Measurements from ENCODE around the gene RGS3. TPM values are rescaled to one million over a fixed set of nuclear protein-coding genes. Genes with fewer than 3 reads are reported as not detected.

Gene RGS3
- total and polyA plus RNA-seq, 2 of the 13 experiments (the other 11 are each of a cell fraction or from before 2014, with no cell fraction given), result 17.1 to 28.8 TPM

GRCh38 chr9:113454914-113455761, 8.4 kb upstream of the RGS3 start (continued):
- TF ChIP-seq, protein P1, sequence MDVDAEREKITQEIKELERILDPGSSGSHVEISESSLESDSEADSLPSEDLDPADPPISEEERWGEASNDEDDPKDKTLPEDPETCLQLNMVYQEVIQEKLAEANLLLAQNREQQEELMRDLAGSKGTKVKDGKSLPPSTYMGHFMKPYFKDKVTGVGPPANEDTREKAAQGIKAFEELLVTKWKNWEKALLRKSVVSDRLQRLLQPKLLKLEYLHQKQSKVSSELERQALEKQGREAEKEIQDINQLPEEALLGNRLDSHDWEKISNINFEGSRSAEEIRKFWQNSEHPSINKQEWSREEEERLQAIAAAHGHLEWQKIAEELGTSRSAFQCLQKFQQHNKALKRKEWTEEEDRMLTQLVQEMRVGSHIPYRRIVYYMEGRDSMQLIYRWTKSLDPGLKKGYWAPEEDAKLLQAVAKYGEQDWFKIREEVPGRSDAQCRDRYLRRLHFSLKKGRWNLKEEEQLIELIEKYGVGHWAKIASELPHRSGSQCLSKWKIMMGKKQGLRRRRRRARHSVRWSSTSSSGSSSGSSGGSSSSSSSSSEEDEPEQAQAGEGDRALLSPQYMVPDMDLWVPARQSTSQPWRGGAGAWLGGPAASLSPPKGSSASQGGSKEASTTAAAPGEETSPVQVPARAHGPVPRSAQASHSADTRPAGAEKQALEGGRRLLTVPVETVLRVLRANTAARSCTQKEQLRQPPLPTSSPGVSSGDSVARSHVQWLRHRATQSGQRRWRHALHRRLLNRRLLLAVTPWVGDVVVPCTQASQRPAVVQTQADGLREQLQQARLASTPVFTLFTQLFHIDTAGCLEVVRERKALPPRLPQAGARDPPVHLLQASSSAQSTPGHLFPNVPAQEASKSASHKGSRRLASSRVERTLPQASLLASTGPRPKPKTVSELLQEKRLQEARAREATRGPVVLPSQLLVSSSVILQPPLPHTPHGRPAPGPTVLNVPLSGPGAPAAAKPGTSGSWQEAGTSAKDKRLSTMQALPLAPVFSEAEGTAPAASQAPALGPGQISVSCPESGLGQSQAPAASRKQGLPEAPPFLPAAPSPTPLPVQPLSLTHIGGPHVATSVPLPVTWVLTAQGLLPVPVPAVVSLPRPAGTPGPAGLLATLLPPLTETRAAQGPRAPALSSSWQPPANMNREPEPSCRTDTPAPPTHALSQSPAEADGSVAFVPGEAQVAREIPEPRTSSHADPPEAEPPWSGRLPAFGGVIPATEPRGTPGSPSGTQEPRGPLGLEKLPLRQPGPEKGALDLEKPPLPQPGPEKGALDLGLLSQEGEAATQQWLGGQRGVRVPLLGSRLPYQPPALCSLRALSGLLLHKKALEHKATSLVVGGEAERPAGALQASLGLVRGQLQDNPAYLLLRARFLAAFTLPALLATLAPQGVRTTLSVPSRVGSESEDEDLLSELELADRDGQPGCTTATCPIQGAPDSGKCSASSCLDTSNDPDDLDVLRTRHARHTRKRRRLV (CRISPR knock-in tag; IDR thresholded peaks at IDR 0.05), result no peak
- TF ChIP-seq MIXL1 (CRISPR knock-in tag; IDR thresholded peaks at IDR 0.05), result 0 out of 2 replicates have a peak, but pooled peaks have one; percentile 34
- TF ChIP-seq, protein P2, sequence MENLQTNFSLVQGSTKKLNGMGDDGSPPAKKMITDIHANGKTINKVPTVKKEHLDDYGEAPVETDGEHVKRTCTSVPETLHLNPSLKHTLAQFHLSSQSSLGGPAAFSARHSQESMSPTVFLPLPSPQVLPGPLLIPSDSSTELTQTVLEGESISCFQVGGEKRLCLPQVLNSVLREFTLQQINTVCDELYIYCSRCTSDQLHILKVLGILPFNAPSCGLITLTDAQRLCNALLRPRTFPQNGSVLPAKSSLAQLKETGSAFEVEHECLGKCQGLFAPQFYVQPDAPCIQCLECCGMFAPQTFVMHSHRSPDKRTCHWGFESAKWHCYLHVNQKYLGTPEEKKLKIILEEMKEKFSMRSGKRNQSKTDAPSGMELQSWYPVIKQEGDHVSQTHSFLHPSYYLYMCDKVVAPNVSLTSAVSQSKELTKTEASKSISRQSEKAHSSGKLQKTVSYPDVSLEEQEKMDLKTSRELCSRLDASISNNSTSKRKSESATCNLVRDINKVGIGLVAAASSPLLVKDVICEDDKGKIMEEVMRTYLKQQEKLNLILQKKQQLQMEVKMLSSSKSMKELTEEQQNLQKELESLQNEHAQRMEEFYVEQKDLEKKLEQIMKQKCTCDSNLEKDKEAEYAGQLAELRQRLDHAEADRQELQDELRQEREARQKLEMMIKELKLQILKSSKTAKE (CRISPR knock-in tag; IDR thresholded peaks at IDR 0.05; ENCODE audit: borderline replicate concordance), result no peak
- TF ChIP-seq ZNF17 (CRISPR knock-in tag; IDR thresholded peaks at IDR 0.05), result no peak
- TF ChIP-seq DNMT3B (CRISPR knock-in tag; conservative IDR thresholded peaks at IDR 0.05), result no peak
- no peak for TF ChIP-seq NFYC (CRISPR knock-in tag; IDR thresholded peaks at IDR 0.05)
- no peak for TF ChIP-seq ZFP82 (CRISPR knock-in tag; IDR thresholded peaks at IDR 0.05; ENCODE audit: borderline replicate concordance)
- TF ChIP-seq CEBPG (CRISPR knock-in tag; IDR thresholded peaks at IDR 0.05), result no peak
- 0 out of 2 replicates have a peak, but pooled peaks have one; percentile 9 for TF ChIP-seq ZNF644 (CRISPR knock-in tag; IDR thresholded peaks at IDR 0.05; ENCODE audit: low read depth)
- no peak for TF ChIP-seq ZNF496 (CRISPR knock-in tag; IDR thresholded peaks at IDR 0.05; ENCODE audit: insufficient replicate concordance)
- no peak for TF ChIP-seq ZNF839 (CRISPR knock-in tag; IDR thresholded peaks at IDR 0.05; ENCODE audit: borderline replicate concordance)
- no peak for TF ChIP-seq SOX13 (IDR thresholded peaks at IDR 0.05)
- TF ChIP-seq SOX13 (CRISPR knock-in tag; conservative IDR thresholded peaks at IDR 0.05 in 1 of 2, IDR thresholded peaks at IDR 0.05 in 1 of 2), result peak in 1 of 2 experiments; percentile 34; a peak in 1 of 4 replicates
- TF ChIP-seq HNF4A (CRISPR knock-in tag; IDR thresholded peaks at IDR 0.05), result peak; percentile 61
- no peak for TF ChIP-seq SIN3B (IDR thresholded peaks at IDR 0.05; ENCODE audit: low read length)
- no peak for TF ChIP-seq SP2 (CRISPR knock-in tag; IDR thresholded peaks at IDR 0.05)
- peak; percentile 39; the same call in 1 of the 2 replicates for TF ChIP-seq ATF3 (CRISPR knock-in tag; IDR thresholded peaks at IDR 0.05)
- peak; percentile 52; the same call in 1 of the 2 replicates for TF ChIP-seq ZNF331 (CRISPR knock-in tag; IDR thresholded peaks at IDR 0.05)
- TF ChIP-seq SMAD1 (CRISPR knock-in tag; IDR thresholded peaks at IDR 0.05; ENCODE audit: borderline replicate concordance, low read depth), result no peak
- no peak for TF ChIP-seq IKZF5 (CRISPR knock-in tag; IDR thresholded peaks at IDR 0.05)
- no peak for TF ChIP-seq THAP11 (CRISPR knock-in tag; IDR thresholded peaks at IDR 0.05)
- TF ChIP-seq ELF1 (CRISPR knock-in tag; IDR thresholded peaks at IDR 0.05), result no peak
- peak; percentile 59; the same call in 1 of the 2 replicates for TF ChIP-seq GATAD2A (CRISPR knock-in tag; IDR thresholded peaks at IDR 0.05)
